Suprapubic skin (tissue), 4 donors: ENCODE measurements around the gene CDC6. TPM values are rescaled to one million over a fixed set of nuclear protein-coding genes. Genes with fewer than 3 reads are reported as not detected.

ENCODE experiments used
- DNase-seq, 2 donors: peaks; one replicate each; pipeline ENCODE4 v3.0.0-alpha.2; 2019; ENCODE audit warnings: low spot score in 2 of 2
- H3K27ac ChIP-seq: fragments of 200-600 bp; sonication (generic); one replicate; pipeline ENCODE4 v1.5.1; 2019
- H3K27me3 ChIP-seq: fragments of 200-600 bp; sonication (generic); one replicate; pipeline ENCODE4 v1.5.1; 2019
- H3K36me3 ChIP-seq: fragments of 200-600 bp; sonication (generic); one replicate; pipeline ENCODE4 v1.5.1; 2019
- H3K4me1 ChIP-seq: fragments of 200-600 bp; sonication (generic); one replicate; pipeline ENCODE4 v1.5.1; 2019
- H3K4me3 ChIP-seq: fragments of 200-600 bp; sonication (generic); one replicate; pipeline ENCODE4 v1.5.1; 2019; ENCODE audit warnings: mild to moderate bottlenecking
- H3K9me3 ChIP-seq: fragments of 200-600 bp; sonication (generic); one replicate; pipeline ENCODE4 v1.5.1; 2019
- EP300 ChIP-seq: sonication (generic); formaldehyde crosslinking; IDR thresholded peaks from one replicate; pipeline ENCODE4 v1.6.1; 2017; ENCODE audit warnings: antibody characterized with exemption
- POLR2A ChIP-seq, 2 donors: fragments of 450-650 bp; IDR thresholded peaks; one replicate each; pipeline ENCODE4 v1.6.1; 2017; ENCODE audit warnings: antibody characterized with exemption in 2 of 2, mild to moderate bottlenecking in 2 of 2, moderate library complexity in 2 of 2
- POLR2AphosphoS5 ChIP-seq, 3 donors: sonication (generic); formaldehyde crosslinking; IDR thresholded peaks; one replicate each; pipeline ENCODE4 v1.6.1; 2017; ENCODE audit warnings: antibody characterized with exemption in 3 of 3
- WGBS: methylation state at CpG from one replicate; pipeline ENCODE4 v1.1.5; 2018; 5-methylcytosine and 5-hydroxymethylcytosine counted together
- total RNA-seq, 4 donors: library from RNA; depleted of rRNA; stranded (reverse); fragments of >200 nt; gene quantifications; one replicate each; pipeline ENCODE4 v1.1.0, GENCODE V29; 2016
- TF ChIP-seq, protein P1 (sequence below), 2 donors: fragments of 200-600 bp in 1 of 2; fragments of 450-650 bp in 1 of 2; sonication (generic) in 1 of 2; IDR thresholded peaks; one replicate each; pipeline ENCODE4 v1.5.1; 2016 to 2019; ENCODE audit warnings: antibody characterized with exemption in 2 of 2, mild to moderate bottlenecking in 1 of 2, moderate library complexity in 1 of 2

Gene CDC6
- total RNA-seq, 4 donors from 2014 or later, result 2.7 to 5.3 (median 3.3) TPM

DNA sequence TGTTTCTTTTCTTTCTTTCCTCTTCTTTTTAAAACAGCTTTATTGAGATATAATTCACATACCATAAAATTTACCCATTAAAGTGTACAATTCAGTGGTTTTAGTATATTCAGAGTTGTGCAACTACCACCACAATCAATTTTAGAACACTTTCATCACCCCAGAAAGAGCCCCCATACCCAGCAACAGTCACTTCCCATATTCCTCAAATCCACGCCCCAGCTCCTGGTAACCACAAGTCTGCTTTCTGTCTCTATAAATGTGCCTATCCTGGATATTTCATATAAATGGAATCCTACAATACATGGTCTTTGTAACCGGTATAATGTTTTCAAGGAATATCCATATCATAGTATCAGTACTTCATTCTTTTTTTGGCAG lies 40.7 kb downstream of the CDC6 start:
- no peak for DNase-seq
- H3K36me3 ChIP-seq, result no peaks in the 10 kb centered on the region
- 76% methylated on average over 2 of the region's 2 CpGs for WGBS
- no peak overlapping the region for H3K4me3 ChIP-seq
- TF ChIP-seq POLR2A (IDR thresholded peaks at IDR 0.05) (no peak), POLR2AphosphoS5 (IDR thresholded peaks at IDR 0.05) (no peak), EP300 (no peak)
- TF ChIP-seq, protein P1, sequence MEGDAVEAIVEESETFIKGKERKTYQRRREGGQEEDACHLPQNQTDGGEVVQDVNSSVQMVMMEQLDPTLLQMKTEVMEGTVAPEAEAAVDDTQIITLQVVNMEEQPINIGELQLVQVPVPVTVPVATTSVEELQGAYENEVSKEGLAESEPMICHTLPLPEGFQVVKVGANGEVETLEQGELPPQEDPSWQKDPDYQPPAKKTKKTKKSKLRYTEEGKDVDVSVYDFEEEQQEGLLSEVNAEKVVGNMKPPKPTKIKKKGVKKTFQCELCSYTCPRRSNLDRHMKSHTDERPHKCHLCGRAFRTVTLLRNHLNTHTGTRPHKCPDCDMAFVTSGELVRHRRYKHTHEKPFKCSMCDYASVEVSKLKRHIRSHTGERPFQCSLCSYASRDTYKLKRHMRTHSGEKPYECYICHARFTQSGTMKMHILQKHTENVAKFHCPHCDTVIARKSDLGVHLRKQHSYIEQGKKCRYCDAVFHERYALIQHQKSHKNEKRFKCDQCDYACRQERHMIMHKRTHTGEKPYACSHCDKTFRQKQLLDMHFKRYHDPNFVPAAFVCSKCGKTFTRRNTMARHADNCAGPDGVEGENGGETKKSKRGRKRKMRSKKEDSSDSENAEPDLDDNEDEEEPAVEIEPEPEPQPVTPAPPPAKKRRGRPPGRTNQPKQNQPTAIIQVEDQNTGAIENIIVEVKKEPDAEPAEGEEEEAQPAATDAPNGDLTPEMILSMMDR (IDR thresholded peaks at IDR 0.05), result no peak
- no peak overlapping the region for H3K27ac ChIP-seq
- H3K27me3 ChIP-seq, result no peaks in the 10 kb centered on the region
- no peaks in the 10 kb centered on the region for H3K9me3 ChIP-seq
- H3K4me1 ChIP-seq, result peaks cover 100% of the 10 kb centered on the region

DNA sequence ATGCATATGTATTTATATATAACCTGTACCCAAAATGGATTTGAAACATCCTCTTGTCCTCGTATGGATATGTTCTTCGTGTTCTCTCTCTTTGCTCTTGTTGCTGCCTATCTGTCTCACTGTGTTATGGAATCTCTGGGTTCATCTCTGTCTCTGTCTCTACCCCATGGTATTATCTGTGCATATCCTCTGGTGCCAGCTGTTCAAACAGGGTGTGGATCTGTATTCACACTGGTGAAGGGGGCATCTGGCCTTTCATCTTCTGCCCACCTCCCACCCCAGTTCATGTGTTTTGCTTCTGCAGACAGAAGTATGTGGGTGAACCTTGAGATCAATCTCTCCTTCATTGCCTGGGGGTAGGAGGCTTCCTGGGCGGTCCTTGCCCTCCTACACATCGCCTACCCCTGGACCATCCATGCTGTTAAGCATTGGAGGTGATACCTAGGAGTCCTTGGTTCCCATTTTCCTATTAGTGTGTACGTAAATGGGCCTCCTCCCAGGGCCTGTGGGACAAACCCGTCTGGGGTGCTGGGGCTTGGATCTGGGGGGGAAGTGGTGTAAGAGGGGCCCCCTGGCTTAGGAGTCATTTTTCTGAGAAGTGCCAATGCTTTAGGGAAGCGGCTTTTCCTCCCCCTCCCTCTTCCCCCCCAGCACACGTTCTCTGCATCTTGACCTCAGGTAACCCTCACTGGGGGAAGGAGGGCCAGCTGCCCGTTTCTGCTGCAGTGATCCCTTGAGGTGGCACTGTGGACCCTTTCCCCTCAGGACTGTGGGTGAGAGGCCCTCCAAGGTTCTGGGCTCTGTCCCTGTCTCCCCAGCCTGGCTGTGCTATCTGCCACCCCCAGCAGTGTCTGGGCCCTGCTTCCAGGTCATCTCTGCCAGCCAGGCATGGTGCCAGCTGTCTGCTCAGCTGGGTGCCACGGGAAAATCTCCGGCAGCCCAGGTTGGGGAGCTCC lies 42.4 kb downstream of the CDC6 start:
- Histone ChIP-seq H3K4me1 (peaks cover 100% of the 10 kb centered on the region), H3K27me3 (no peaks in the 10 kb centered on the region), H3K4me3 (peak overlapping the region; percentile 15), H3K9me3 (no peaks in the 10 kb centered on the region), H3K36me3 (no peaks in the 10 kb centered on the region), H3K27ac (peak overlapping the region; percentile 70)
- 25% methylated on average over 11 of the region's 11 CpGs for whole genome bisulfite sequencing
- DNase-seq, result peak in 1 of 2 donors; percentile 69
- TF ChIP-seq EP300 (no peak), POLR2AphosphoS5 (IDR thresholded peaks at IDR 0.05) (no peak), POLR2A (IDR thresholded peaks at IDR 0.05) (no peak)
- TF ChIP-seq, protein P1 (IDR thresholded peaks at IDR 0.05), result no peak

DNA sequence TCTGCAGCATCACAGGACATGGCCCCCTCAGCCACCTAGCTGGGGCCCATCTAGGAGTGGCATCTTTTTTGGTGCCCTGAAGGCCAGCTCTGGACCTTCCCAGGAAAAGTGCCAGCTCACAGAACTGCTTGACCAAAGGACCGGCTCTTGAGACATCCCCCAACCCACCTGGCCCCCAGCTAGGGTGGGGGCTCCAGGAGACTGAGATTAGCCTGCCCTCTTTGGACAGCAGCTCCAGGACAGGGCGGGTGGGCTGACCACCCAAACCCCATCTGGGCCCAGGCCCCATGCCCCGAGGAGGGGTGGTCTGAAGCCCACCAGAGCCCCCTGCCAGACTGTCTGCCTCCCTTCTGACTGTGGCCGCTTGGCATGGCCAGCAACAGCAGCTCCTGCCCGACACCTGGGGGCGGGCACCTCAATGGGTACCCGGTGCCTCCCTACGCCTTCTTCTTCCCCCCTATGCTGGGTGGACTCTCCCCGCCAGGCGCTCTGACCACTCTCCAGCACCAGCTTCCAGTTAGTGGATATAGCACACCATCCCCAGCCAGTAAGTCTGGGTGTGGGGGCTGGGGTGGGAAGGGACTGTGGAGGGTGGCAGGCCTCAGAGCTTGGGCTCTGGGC lies 43.3 kb downstream of the CDC6 start:
- 91% methylated on average over 9 of the region's 10 CpGs for WGBS
- Histone ChIP-seq H3K4me1 (peaks cover 100% of the 10 kb centered on the region), H3K9me3 (no peaks in the 10 kb centered on the region), H3K36me3 (no peaks in the 10 kb centered on the region), H3K27me3 (no peaks in the 10 kb centered on the region), H3K4me3 (peak overlapping the region; percentile 15), H3K27ac (peak overlapping the region; percentile 70)
- TF ChIP-seq EP300 (no peak), POLR2AphosphoS5 (IDR thresholded peaks at IDR 0.05) (no peak), POLR2A (IDR thresholded peaks at IDR 0.05) (no peak)
- TF ChIP-seq, protein P1 (IDR thresholded peaks at IDR 0.05), result no peak
- peak in 1 of 2 donors; percentile 68 for DNase-seq

DNA sequence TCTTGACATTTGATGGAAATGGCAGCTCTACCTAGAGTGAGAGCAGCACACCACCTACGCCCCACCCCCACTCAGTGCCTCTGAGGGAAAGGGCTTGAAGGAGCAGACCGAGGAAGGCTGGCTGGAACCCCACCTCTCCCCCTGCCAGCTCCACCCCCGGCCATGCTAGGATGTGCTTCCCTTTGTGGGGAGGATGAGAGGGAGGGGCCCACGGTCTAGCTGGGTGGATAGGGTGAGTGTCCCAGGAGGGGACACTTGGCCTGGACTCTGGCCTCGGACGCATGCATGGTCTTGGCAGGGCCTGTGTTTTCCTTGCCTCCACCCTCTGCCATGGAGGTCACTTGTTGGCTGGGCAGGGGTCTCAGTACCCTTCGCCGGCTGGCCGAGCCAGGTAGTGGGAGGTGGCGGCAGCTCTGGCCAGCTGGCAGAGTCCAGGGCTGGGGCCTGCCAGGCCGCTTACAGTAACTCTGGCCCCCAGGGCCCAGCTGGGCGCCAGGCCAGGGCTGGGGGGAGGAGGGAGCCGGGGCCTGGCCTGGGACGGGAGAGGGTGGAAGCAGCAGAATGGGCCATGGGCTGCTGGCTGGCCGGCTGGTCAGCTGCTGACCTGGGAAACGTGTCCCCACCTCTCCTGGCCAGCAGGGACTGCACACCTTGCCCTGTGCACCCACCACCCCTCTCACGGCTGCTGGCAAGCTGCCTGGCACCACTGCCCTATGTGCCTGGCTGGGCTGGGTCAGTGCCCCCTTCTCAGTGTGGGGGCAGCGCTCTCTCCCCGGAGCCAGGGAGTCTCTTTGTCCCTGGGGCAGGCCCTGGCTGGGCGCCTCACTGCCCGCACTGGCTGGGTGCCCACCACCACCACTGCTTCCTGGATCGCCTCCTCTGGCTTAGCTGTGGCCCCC lies 44.3 kb downstream of the CDC6 start:
- Histone ChIP-seq H3K27me3 (no peaks in the 10 kb centered on the region), H3K27ac (peak overlapping the region; percentile 70), H3K36me3 (no peaks in the 10 kb centered on the region), H3K4me1 (peaks cover 99% of the 10 kb centered on the region), H3K9me3 (no peaks in the 10 kb centered on the region), H3K4me3 (no peak overlapping the region)
- 31% methylated on average over 9 of the region's 22 CpGs for WGBS
- TF ChIP-seq POLR2AphosphoS5 (IDR thresholded peaks at IDR 0.05) (peak in 2 of 3 donors; percentile 74 to 89), POLR2A (IDR thresholded peaks at IDR 0.05) (no peak), EP300 (no peak)
- TF ChIP-seq, protein P1 (IDR thresholded peaks at IDR 0.05), result no peak
- peak in 1 of 2 donors; percentile 86 for DNase-seq
